Esophagus (tissue), 2 donors: ENCODE data around the gene TMUB1. TPM values are rescaled to one million over a fixed set of nuclear protein-coding genes. Genes with fewer than 3 reads are reported as not detected.

Experiments
- H3K27ac ChIP-seq, 2 donors: one replicate each; pipeline ENCODE4 v1.5.1; 2013; ENCODE audit warnings: low read depth in 2 of 2, mild to moderate bottlenecking in 2 of 2, inconsistent platforms in 1 of 2, low read length in 1 of 2, moderate library complexity in 1 of 2
- H3K27me3 ChIP-seq, 2 donors: one replicate each; pipeline ENCODE4 v1.6.1; 2013; ENCODE audit warnings: low read length in 2 of 2, control low read depth in 1 of 2, mild to moderate bottlenecking in 1 of 2; ENCODE audit not compliant: insufficient read depth in 2 of 2, control insufficient read depth in 1 of 2
- H3K36me3 ChIP-seq, 2 donors: one replicate each; pipeline ENCODE4 v1.6.1; 2013; ENCODE audit warnings: low read length in 1 of 2; ENCODE audit not compliant: control insufficient read depth in 2 of 2, insufficient read depth in 2 of 2
- H3K4me1 ChIP-seq, 2 donors: one replicate each; pipeline ENCODE4 v1.6.1; 2013; ENCODE audit warnings: low read length in 1 of 2; ENCODE audit not compliant: control insufficient read depth in 2 of 2, insufficient read depth in 2 of 2
- H3K4me3 ChIP-seq, 2 donors: one replicate each; pipeline ENCODE4 v1.5.1; 2013; ENCODE audit warnings: low read length in 2 of 2, mild to moderate bottlenecking in 2 of 2, low read depth in 1 of 2, moderate library complexity in 1 of 2
- H3K9me3 ChIP-seq, 2 donors: one replicate each; pipeline ENCODE4 v1.6.1; 2013; ENCODE audit warnings: mild to moderate bottlenecking in 2 of 2, low read depth in 1 of 2, low read length in 1 of 2, moderate library complexity in 1 of 2; ENCODE audit not compliant: control insufficient read depth in 2 of 2, insufficient read depth in 1 of 2
- WGBS, 2 donors: extraction: QIAGEN DNeasy Blood & Tissue Kit; methylation state at CpG; one replicate each; pipeline ENCODE4 v1.1.7; 2013; 5-methylcytosine and 5-hydroxymethylcytosine counted together
- polyA plus RNA-seq, 2 donors: library from polyadenylated mRNA; stranded (reverse); fragments of 200-250 nt; gene quantifications; one replicate each; pipeline ENCODE4 v1.2.3, GENCODE V29; 2013
- donor health status: healthy with polysubstance abuse.
- donor health status: Bipolar disorder and iron deficiency.

Gene TMUB1, protein sequence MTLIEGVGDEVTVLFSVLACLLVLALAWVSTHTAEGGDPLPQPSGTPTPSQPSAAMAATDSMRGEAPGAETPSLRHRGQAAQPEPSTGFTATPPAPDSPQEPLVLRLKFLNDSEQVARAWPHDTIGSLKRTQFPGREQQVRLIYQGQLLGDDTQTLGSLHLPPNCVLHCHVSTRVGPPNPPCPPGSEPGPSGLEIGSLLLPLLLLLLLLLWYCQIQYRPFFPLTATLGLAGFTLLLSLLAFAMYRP
- polyA plus RNA-seq = 10 to 100 TPM; 33.4 to 64.2 TPM

DNA sequence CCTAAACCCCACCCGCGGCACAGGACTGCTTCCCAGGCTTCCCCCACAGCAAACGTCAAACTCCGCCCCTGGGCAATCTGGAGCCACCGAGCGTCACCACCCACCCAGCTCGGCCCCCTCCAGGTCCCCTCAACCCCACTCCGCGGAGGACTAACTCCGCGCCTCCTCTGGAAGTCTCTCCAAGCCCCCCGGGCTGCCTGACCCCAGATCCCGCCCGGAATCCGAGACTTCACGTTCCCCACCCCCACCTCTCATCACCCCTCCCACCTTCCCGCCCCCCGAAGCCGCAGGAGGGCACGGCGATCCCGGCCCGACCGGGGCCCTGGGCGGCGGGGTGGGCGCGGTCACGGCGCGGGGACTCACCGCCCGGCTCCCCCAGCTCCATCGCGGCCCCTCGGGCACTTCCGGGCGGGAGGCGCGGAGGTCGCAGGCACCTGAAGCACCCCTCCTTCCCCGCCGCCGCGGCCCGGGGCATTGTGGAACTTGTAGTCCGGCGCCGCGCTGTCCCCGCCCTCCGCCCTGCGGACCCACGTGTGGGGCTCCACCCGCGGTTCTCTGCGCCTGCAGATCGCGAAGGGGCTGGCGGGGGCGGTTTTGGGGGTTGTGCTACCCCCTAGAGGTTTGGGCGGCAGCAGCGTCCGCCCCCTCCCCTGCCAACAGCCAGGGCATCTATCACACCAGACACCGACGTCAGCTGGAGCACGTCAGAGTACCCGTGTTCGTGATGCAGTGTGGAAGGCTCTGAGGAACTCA is at the start of gene TMUB1:
TSS of gene TMUB1 (minus strand) at position 423 of the 753 bp plus-strand sequence. CDS start 930 bp downstream, outside the sequence.
- Histone ChIP-seq H3K4me3 (peak within 1 kb of the TSS; percentile 71 to 92), H3K4me1 (peaks cover 22 to 28% of the 10 kb centered on the region in 2 donors), H3K27me3 (no peaks in the 10 kb centered on the region)

DNA sequence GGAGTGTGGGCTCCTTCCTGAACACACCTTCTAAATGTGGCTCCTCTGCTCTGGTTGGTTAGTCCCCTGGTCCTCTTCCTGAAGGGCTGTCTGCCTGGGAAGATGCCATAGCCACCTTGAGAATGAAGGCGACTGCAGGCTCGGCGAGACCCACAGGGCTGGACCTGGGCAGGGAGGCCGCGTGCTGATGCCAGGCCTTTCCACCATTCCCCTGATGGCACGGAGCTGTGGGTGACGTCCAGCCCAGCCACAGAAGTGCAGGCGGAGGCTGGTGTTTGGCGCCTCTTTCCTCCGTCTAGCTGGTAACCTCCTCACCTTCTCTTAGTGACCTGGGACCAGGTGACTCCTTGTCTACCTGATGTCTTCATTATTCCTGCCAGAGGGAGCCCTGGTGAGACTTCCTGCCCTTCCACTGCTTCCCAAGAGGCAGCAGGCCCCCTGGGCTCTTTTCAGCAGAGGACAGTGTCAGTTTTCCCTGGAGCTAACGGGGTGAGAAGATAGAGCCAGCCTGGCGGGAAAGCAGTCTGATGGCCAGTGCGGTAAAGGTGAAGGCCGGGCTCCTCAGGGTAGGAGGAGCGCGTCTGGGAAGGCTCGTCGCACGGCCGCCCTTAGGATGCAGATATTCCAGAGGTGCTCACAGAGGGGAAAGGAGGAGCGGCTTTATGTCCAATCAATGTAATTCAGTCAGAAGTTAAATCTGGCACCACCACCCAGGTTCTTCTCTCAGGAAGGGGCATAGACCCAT is 49.3 kb upstream of the TMUB1 start:
- Histone ChIP-seq H3K9me3 (no peaks in the 10 kb centered on the region), H3K4me3 (no peak overlapping the region), H3K36me3 (peaks cover 12 to 77% of the 10 kb centered on the region in 2 donors), H3K27ac (no peak overlapping the region), H3K4me1 (peaks cover 0 to 2% of the 10 kb centered on the region in 2 donors), H3K27me3 (no peaks in the 10 kb centered on the region)
- WGBS, 2 donors = 95 to 96% methylated on average over 21 of the region's 21 CpGs

More for the DNA sequence above, at the start of gene TMUB1:
- 1% methylated on average over 61 to 69 of the region's 69 CpGs for WGBS, 2 donors
- Histone ChIP-seq H3K27ac (peak within 1 kb of the TSS; percentile 85 to 95), H3K36me3 (no peaks in the 10 kb centered on the region), H3K9me3 (no peaks in the 10 kb centered on the region)

DNA sequence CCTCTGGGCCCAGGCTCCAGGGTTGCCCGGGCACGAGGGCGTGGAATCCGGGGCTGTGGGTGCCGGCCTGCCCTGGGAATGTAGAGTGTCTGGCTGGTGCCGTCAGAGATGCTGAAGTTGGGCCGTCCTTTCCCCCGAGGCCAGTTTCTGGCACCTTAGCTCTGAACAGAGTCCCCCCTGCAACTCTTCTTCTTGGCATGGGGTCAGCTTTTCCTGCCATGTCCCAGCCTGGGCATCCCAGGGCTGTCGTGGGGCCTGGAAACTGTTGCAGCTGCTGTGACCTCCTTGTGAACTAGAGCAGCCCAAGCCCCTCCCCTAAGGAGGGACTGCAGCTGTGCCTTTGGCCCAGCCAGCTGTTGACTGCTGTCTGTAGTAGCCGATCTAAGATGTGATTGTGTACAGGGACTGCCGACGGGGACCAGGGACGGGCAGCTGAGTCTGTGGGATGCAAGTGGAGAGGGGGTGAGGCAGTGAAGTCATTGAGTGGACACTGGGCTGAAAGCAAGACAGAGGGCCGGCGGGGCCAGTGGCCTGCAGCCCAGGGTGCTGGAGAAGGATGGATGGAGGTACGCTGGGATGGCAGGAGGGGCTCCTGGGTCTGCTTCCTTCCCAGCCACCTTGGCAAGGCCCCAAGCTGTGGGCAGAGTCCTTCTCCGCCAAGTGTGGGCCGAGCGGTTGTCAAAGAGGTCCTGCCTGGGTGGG is 48.5 kb upstream of the TMUB1 start:
- 79 to 82% methylated on average over 19 of the region's 19 CpGs for WGBS, 2 donors
- peaks cover 12 to 72% of the 10 kb centered on the region in 2 donors for H3K36me3 ChIP-seq
- no peak overlapping the region for H3K4me3 ChIP-seq
- H3K27ac ChIP-seq = no peak overlapping the region
- H3K9me3 ChIP-seq = no peaks in the 10 kb centered on the region
- no peaks in the 10 kb centered on the region for H3K27me3 ChIP-seq
- peaks cover 0 to 3% of the 10 kb centered on the region in 2 donors for H3K4me1 ChIP-seq

DNA sequence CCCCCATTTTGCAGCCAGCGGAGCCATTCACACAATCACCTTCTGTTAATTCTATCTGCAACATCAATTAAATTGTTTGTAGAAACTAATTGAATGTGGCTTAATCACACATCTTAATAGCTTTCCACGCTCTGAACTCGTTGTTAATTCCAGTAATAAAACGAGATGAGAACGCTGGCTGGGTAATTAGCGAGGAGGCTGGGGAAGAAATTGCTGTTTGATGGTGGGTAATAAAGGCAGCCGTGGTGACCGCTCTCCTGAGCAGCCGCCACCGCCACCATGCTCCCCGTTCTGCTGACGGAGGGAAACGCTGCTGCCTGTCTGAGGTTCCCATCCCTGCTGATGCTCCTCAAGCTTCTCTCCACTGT is 47.9 kb upstream of the TMUB1 start:
- no peaks in the 10 kb centered on the region for H3K9me3 ChIP-seq
- no peak overlapping the region for H3K27ac ChIP-seq
- peaks cover 12 to 70% of the 10 kb centered on the region in 2 donors for H3K36me3 ChIP-seq
- WGBS, 2 donors = 86 to 92% methylated on average over 13 of the region's 13 CpGs
- no peaks in the 10 kb centered on the region for H3K27me3 ChIP-seq
- peaks cover 0 to 4% of the 10 kb centered on the region in 2 donors for H3K4me1 ChIP-seq
- no peak overlapping the region for H3K4me3 ChIP-seq

- Histone ChIP-seq H3K4me1 (peaks cover 0 to 9% of the 10 kb centered on the region in 2 donors), H3K36me3 (peaks cover 12 to 66% of the 10 kb centered on the region in 2 donors), H3K9me3 (no peaks in the 10 kb centered on the region), H3K4me3 (no peak overlapping the region), H3K27me3 (no peaks in the 10 kb centered on the region), H3K27ac (no peak overlapping the region)
- WGBS, 2 donors = 92 to 93% methylated on average over 17 of the region's 17 CpGs
Measured at GRCh38 chr7:151130741-151131157, 47.5 kb upstream of the TMUB1 start.

- Histone ChIP-seq H3K27ac (no peak overlapping the region), H3K4me3 (no peak overlapping the region), H3K9me3 (no peaks in the 10 kb centered on the region), H3K4me1 (peaks cover 0 to 15% of the 10 kb centered on the region in 2 donors), H3K36me3 (peaks cover 12 to 61% of the 10 kb centered on the region in 2 donors), H3K27me3 (no peaks in the 10 kb centered on the region)
- 89 to 94% methylated on average over 9 of the region's 9 CpGs for WGBS, 2 donors
Measured at GRCh38 chr7:151129960-151130591, 46.8 kb upstream of the TMUB1 start.

DNA sequence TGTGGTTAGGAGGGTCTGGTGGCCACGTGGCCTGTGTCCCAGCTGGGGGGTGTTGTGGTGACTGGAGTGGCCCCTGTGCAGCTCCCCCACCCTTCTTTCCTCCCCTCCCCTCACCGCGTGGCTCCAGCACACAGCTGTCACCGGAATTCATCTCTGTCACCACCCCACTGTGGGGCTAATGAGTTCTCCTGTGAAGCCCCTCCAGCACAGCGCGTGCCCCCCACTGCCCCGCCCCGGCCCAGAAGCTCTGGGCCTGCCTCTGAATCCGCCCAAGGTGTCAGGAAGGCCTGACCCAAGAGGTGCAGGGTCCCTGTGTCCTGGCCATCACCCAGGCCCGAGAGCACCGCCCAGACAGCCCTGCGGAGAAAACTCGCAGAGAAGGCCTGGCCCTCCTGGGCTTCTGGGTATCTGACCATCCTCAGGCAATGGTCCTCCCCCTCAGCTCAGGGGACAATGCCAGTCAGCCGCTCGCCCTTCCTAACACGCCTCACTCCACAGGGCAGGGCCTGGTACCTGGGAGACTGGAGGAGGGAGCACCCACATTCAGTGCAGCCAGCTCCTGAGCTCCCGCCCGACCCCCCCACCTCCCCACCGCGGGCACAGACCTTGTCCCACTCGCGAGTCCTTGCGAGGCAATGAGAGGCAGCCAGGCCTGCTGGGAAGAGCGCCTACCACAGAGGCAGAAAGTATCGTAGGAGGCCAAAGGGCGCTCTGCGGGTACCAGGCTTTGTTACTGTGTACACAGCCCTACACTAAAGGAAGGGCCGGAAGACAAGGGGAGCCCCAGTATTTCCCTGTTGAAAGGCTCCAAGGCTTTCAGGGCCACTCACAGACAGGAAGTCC is 46.0 kb upstream of the TMUB1 start:
- no peak overlapping the region for H3K4me3 ChIP-seq
- no peaks in the 10 kb centered on the region for H3K9me3 ChIP-seq
- WGBS, 2 donors = 86 to 88% methylated on average over 28 of the region's 28 CpGs
- H3K27me3 ChIP-seq = no peaks in the 10 kb centered on the region
- peaks cover 5 to 60% of the 10 kb centered on the region in 2 donors for H3K36me3 ChIP-seq
- H3K27ac ChIP-seq = no peak overlapping the region
- H3K4me1 ChIP-seq = peaks cover 0 to 18% of the 10 kb centered on the region in 2 donors

DNA sequence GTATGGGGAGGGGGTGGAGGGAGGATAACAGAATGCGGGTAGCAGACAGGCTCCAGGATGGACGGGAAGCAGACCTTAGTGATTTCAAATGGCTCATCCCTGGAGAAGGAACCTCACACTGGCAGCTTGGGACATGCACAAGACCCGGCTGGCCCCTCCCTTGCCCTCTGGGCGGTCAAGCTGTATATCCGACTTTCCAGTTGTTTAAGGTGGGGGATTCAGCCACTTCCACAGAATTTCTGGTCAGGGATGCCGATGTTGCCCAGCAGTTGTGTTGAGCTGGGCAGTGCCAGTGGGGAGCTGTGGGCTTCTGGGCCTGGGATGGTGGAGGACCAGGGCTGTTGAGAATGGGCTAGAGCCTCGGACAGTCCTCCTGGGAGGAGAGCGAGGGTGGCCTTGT is 45.4 kb upstream of the TMUB1 start:
- Histone ChIP-seq H3K36me3 (peaks cover 5 to 57% of the 10 kb centered on the region in 2 donors), H3K27me3 (no peaks in the 10 kb centered on the region), H3K27ac (no peak overlapping the region), H3K9me3 (no peaks in the 10 kb centered on the region), H3K4me3 (no peak overlapping the region), H3K4me1 (peaks cover 0 to 21% of the 10 kb centered on the region in 2 donors)
- WGBS, 2 donors = 84% methylated on average over 8 of the region's 8 CpGs
